Activated naive CD4-positive, alpha-beta T cell treated with anti-CD3 and anti-CD28 coated beads for 36 hours (primary cell): ENCODE data around the gene MMP13. TPM values are rescaled to one million over a fixed set of nuclear protein-coding genes. Genes with fewer than 3 reads are reported as not detected.
"Not testable (repeated sequence)": the region's sequence is repeated elsewhere in the genome, so short reads cannot be mapped to it uniquely, and the experiment has no call there.

Source experiments
- CTCF ChIA-PET: fragments of 350-600 bp; sonication (Branson Sonifier 250); formaldehyde crosslinking; loops from one replicate; lab custom pipeline; 2021; ENCODE audit warnings: antibody characterized with exemption; lab: Charles Lee
- DNase-seq: peaks from one replicate; pipeline ENCODE4 v3.0.0-alpha.2; 2020
- H3K27ac Mint-ChIP-seq: one replicate; pipeline ENCODE4 v1.8.0; 2021; ENCODE audit warnings: mild to moderate bottlenecking, mixed read lengths
- H3K27me3 Mint-ChIP-seq: one replicate; pipeline ENCODE4 v1.8.0; 2021; ENCODE audit warnings: low read depth, mixed read lengths
- H3K36me3 Mint-ChIP-seq: one replicate; pipeline ENCODE4 v1.8.0; 2021; ENCODE audit warnings: low read depth, mixed read lengths
- H3K4me1 Mint-ChIP-seq: one replicate; pipeline ENCODE4 v1.8.0; 2021; ENCODE audit warnings: low read depth, mixed read lengths
- H3K4me3 Mint-ChIP-seq: one replicate; pipeline ENCODE4 v1.8.0; 2021; ENCODE audit warnings: mild to moderate bottlenecking, moderate library complexity, mixed read lengths
- H3K9me3 Mint-ChIP-seq: one replicate; pipeline ENCODE4 v1.8.0; 2021; ENCODE audit warnings: mixed read lengths
- intact Hi-C: fragments of 100-400 bp; cut with micrococcal nuclease; formaldehyde crosslinking; loops from one replicate; pipeline ENCODE4 v1.15.1; 2023
- total RNA-seq, 2 experiments: library from RNA; stranded (reverse); gene quantifications; one replicate each; pipeline ENCODE4 v1.2.3, GENCODE V29; 2021

MMP13 gene
- not detected for total RNA-seq

DNA sequence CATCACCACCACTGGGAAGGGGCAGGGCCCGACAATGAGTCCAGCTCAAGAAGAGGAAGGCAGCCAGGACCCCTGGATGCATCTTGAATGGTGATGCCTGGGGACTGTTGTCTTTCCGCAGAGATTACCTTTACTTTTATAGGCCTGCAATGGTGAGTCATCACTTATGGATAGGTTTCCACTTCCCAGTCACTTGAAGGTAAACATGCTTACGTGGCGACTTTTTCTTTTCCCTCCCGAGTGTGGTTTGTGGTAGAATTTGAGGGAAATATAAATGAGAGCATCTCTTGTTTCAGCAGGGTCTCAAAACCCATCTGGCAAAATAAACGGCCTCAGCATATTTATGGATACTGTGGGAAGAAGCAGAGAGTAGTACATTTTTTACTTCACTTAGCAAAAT is at the start of gene MMP13:
TSS of gene MMP13 (minus strand) at position 109 of the 400 bp plus-strand sequence. CDS start at position 82, 27 bp downstream.
- intact Hi-C loops, result no loop called here
- H3K27ac Mint-ChIP-seq, result no peak within 1 kb of the TSS
- H3K4me1 Mint-ChIP-seq, result no peaks in the 10 kb centered on the region
- H3K36me3 Mint-ChIP-seq, result no peaks in the 10 kb centered on the region
- no peak for DNase-seq
- peaks cover 5% of the 10 kb centered on the region for H3K27me3 Mint-ChIP-seq
- no peak within 1 kb of the TSS for H3K4me3 Mint-ChIP-seq
- no peaks in the 10 kb centered on the region for H3K9me3 Mint-ChIP-seq
- CTCF ChIA-PET, result no interaction called here

GRCh38 chr11:103004234-103004633 is 48.7 kb upstream of the MMP13 start:
- DNase-seq, CTCF ChIA-PET, H3K4me1 Mint-ChIP-seq, intact Hi-C loops, H3K36me3 Mint-ChIP-seq, H3K27ac Mint-ChIP-seq, H3K9me3 Mint-ChIP-seq, H3K4me3 Mint-ChIP-seq: not testable (repeated sequence)
- peaks cover 22% of the 10 kb centered on the region for H3K27me3 Mint-ChIP-seq

GRCh38 chr11:102994105-102994504 is 38.6 kb upstream of the MMP13 start:
- Mint-ChIP-seq H3K4me1 (no peaks in the 10 kb centered on the region), H3K4me3 (no peak overlapping the region), H3K27me3 (peaks cover 22% of the 10 kb centered on the region), H3K9me3 (no peaks in the 10 kb centered on the region), H3K36me3 (no peaks in the 10 kb centered on the region), H3K27ac (no peak overlapping the region)
- no peak for DNase-seq
- intact Hi-C loops, result no loop called here
- CTCF ChIA-PET, result no interaction called here

- no peak for DNase-seq
- intact Hi-C loops, result no loop called here
- peaks cover 17% of the 10 kb centered on the region for H3K27me3 Mint-ChIP-seq
- CTCF ChIA-PET, result no interaction called here
- H3K4me1 Mint-ChIP-seq, result no peaks in the 10 kb centered on the region
- no peaks in the 10 kb centered on the region for H3K9me3 Mint-ChIP-seq
- H3K36me3 Mint-ChIP-seq, result no peaks in the 10 kb centered on the region
- H3K4me3 Mint-ChIP-seq, result no peak overlapping the region
- H3K27ac Mint-ChIP-seq, result no peak overlapping the region
Observed at GRCh38 chr11:102991776-102992175, 36.2 kb upstream of the MMP13 start.

- DNase-seq, result no peak
- Mint-ChIP-seq H3K27me3 (peaks cover 23% of the 10 kb centered on the region), H3K27ac (no peak overlapping the region), H3K9me3 (no peaks in the 10 kb centered on the region), H3K4me3 (no peak overlapping the region), H3K36me3 (no peaks in the 10 kb centered on the region), H3K4me1 (no peaks in the 10 kb centered on the region)
- CTCF ChIA-PET, result no interaction called here
- intact Hi-C loops, result no loop called here
Observed at GRCh38 chr11:102990145-102990544, 34.6 kb upstream of the MMP13 start.

GRCh38 chr11:102989379-102990047 is 34.0 kb upstream of the MMP13 start:
- H3K4me3 Mint-ChIP-seq, result no peak overlapping the region
- intact Hi-C loops, result no loop called here
- CTCF ChIA-PET, result no interaction called here
- H3K27ac Mint-ChIP-seq, result no peak overlapping the region
- H3K36me3 Mint-ChIP-seq, result no peaks in the 10 kb centered on the region
- no peak for DNase-seq
- H3K27me3 Mint-ChIP-seq, result peaks cover 23% of the 10 kb centered on the region
- no peaks in the 10 kb centered on the region for H3K9me3 Mint-ChIP-seq
- no peaks in the 10 kb centered on the region for H3K4me1 Mint-ChIP-seq

- Mint-ChIP-seq H3K9me3 (no peaks in the 10 kb centered on the region), H3K27me3 (peaks cover 23% of the 10 kb centered on the region), H3K27ac (no peak overlapping the region), H3K4me1 (no peaks in the 10 kb centered on the region), H3K4me3 (no peak overlapping the region), H3K36me3 (no peaks in the 10 kb centered on the region)
- CTCF ChIA-PET, result no interaction called here
- intact Hi-C loops, result no loop called here
- DNase-seq, result no peak
Observed at GRCh38 chr11:102986815-102987214, 31.3 kb upstream of the MMP13 start.

- H3K4me3 Mint-ChIP-seq, result no peak overlapping the region
- intact Hi-C loops, result no loop called here
- no peaks in the 10 kb centered on the region for H3K9me3 Mint-ChIP-seq
Observed at GRCh38 chr11:102985850-102986249, 30.3 kb upstream of the MMP13 start.

DNA sequence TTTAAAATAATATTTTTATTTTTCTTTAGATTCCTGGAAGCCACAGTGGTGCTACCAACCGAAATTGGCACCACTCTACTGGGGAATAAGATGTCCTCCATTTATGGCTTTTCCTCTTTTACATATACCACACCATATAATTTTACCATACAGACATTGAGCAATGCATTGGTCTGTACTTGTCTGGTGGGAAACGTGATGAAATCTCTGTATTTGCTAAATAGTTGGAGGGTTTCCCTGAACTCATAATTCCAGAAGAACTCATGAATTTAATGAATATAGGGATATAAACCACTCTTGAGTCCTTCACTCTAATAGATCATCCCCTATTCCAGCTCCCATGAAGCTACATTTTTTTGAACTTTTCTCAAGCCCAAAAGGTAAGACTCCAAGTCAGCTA is 28.0 kb upstream of the MMP13 start:
- CTCF ChIA-PET, result no interaction called here
- DNase-seq, result no peak
- peaks cover 4% of the 10 kb centered on the region for H3K4me1 Mint-ChIP-seq
- no peaks in the 10 kb centered on the region for H3K9me3 Mint-ChIP-seq
- H3K27me3 Mint-ChIP-seq, result peaks cover 17% of the 10 kb centered on the region
- intact Hi-C loops, result no loop called here
- no peak overlapping the region for H3K27ac Mint-ChIP-seq
- no peak overlapping the region for H3K4me3 Mint-ChIP-seq
- H3K36me3 Mint-ChIP-seq, result no peaks in the 10 kb centered on the region

More at GRCh38 chr11:102985850-102986249, 30.3 kb upstream of the MMP13 start:
- CTCF ChIA-PET, result no interaction called here
- H3K27me3 Mint-ChIP-seq, result peaks cover 23% of the 10 kb centered on the region
- peaks cover 4% of the 10 kb centered on the region for H3K4me1 Mint-ChIP-seq
- DNase-seq, result no peak
- H3K36me3 Mint-ChIP-seq, result no peaks in the 10 kb centered on the region
- H3K27ac Mint-ChIP-seq, result no peak overlapping the region

- intact Hi-C loops, result loop anchor here (1.0 kb wide), 1 partner anchor 47 kb away; no protein-coding TSS in a partner anchor
- H3K36me3 Mint-ChIP-seq, result no peaks in the 10 kb centered on the region
- CTCF ChIA-PET, result no interaction called here
- H3K4me1 Mint-ChIP-seq, result peaks cover 4% of the 10 kb centered on the region
- H3K27me3 Mint-ChIP-seq, result peaks cover 8% of the 10 kb centered on the region
- H3K4me3 Mint-ChIP-seq, result no peak overlapping the region
- H3K9me3 Mint-ChIP-seq, result no peaks in the 10 kb centered on the region
- DNase-seq, result no peak
- no peak overlapping the region for H3K27ac Mint-ChIP-seq
Observed at GRCh38 chr11:102981324-102981910, 25.9 kb upstream of the MMP13 start.

DNA sequence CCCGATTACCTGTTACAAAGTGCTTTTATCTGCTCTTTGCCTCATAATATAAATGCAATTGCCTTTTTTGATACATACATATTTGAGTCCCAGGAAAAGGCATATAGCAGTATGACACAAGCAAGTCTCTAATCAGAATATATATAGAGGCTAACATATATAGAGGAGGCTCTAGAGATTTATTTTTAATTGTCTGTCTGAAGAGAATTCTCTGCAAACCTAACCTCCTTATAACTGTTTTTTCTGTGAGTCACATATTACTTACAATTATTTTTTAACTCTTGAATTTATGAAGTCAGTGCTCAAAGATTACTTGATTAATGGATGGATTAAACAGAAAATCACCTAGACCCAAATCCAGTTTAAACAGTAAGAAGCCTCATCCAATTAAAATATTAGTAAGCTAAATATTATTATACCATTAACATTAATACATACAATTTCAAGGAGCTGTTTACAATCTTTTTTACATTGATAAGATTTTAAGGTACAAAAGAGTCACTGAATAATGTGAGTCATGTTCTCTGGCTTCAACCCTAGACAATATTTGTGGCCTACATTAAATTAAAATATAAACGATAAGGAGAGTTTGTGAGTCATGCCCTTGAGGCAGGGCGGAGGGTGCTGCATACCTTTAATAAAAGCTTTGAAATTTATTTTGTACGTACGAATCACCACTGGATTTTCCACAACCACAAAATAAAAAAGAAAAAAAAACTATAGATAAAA is 19.2 kb upstream of the MMP13 start:
- no peak for DNase-seq
- Mint-ChIP-seq H3K27me3 (peaks cover 29% of the 10 kb centered on the region), H3K4me3 (no peak overlapping the region), H3K4me1 (no peaks in the 10 kb centered on the region), H3K36me3 (no peaks in the 10 kb centered on the region), H3K9me3 (no peaks in the 10 kb centered on the region), H3K27ac (no peak overlapping the region)
- intact Hi-C loops, result no loop called here
- CTCF ChIA-PET, result interaction anchor here (0.7 kb wide), 2 partner anchors 167 to 290 kb away, joined by 4 read pairs; no protein-coding TSS in a partner anchor

DNA sequence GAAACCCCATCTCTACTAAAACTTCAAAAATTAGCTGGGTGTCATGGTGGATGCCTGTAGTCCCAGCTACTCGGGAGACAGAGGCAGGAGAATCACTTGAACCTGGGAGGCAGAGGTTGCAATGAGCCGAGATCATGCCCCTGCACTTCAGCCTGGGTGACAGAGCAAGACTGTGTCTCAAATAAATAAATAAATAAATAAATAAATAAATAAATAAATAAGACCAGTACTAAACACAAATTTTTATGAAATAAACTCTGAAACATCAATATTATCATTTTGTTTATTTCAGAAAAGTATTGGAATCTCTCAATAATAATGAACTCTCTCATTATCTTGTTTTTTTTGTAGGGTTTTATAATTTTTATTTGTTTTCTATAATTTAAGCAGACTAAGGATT is 18.2 kb upstream of the MMP13 start:
- H3K27ac Mint-ChIP-seq, H3K4me3 Mint-ChIP-seq, H3K9me3 Mint-ChIP-seq, DNase-seq, CTCF ChIA-PET, intact Hi-C loops, H3K4me1 Mint-ChIP-seq, H3K36me3 Mint-ChIP-seq: not testable (repeated sequence)
- peaks cover 30% of the 10 kb centered on the region for H3K27me3 Mint-ChIP-seq
